ENCODE data around the gene RPS6KL1.

RPS6KL1 gene

GRCh38 chr14:74911704-74912103 lies 11.4 kb downstream of the RPS6KL1 start:
- no peak for DNase-seq (ENCODE audit: low spot score)

- no peak for DNase-seq (ENCODE audit: low spot score)
Observed at GRCh38 chr14:74911221-74911620, 11.8 kb downstream of the RPS6KL1 start.

- DNase-seq (ENCODE audit: low spot score), result no peak
Observed at GRCh38 chr14:74910556-74910955, 12.5 kb downstream of the RPS6KL1 start.

- no peak for DNase-seq (ENCODE audit: low spot score)
Observed at GRCh38 chr14:74909911-74910310, 13.1 kb downstream of the RPS6KL1 start.

GRCh38 chr14:74909501-74909900 lies 13.6 kb downstream of the RPS6KL1 start:
- no peak for DNase-seq (ENCODE audit: low spot score)

- DNase-seq (ENCODE audit: low spot score), result no peak
Observed at GRCh38 chr14:74908861-74909341, 14.2 kb downstream of the RPS6KL1 start.

- no peak for DNase-seq (ENCODE audit: low spot score)
Observed at GRCh38 chr14:74907744-74908143, 15.3 kb downstream of the RPS6KL1 start.

- no peak for DNase-seq (ENCODE audit: low spot score)
Observed at GRCh38 chr14:74906925-74907521, 16.0 kb downstream of the RPS6KL1 start.

- peak; percentile 75 for DNase-seq (ENCODE audit: low spot score)
Observed at GRCh38 chr14:74905595-74906142, 17.4 kb downstream of the RPS6KL1 start.

GRCh38 chr14:74904635-74905503 lies 18.2 kb downstream of the RPS6KL1 start:
- no peak for DNase-seq (ENCODE audit: low spot score)

GRCh38 chr14:74902941-74903705 lies 19.9 kb downstream of the RPS6KL1 start:
- no peak for DNase-seq (ENCODE audit: low spot score)

GRCh38 chr14:74898694-74899093 lies 24.4 kb downstream of the RPS6KL1 start:
- peak; percentile 58 for DNase-seq (ENCODE audit: low spot score)

GRCh38 chr14:74898083-74898482 lies 25.0 kb downstream of the RPS6KL1 start:
- no peak for DNase-seq (ENCODE audit: low spot score)

- DNase-seq (ENCODE audit: low spot score), result no peak
Observed at GRCh38 chr14:74897642-74898041, 25.4 kb downstream of the RPS6KL1 start.

- DNase-seq (ENCODE audit: low spot score), result no peak
Observed at GRCh38 chr14:74896400-74896799, 26.7 kb downstream of the RPS6KL1 start.

GRCh38 chr14:74893614-74894091 lies 29.4 kb downstream of the RPS6KL1 start:
- DNase-seq (ENCODE audit: low spot score), result no peak

GRCh38 chr14:74892745-74893144 lies 30.3 kb downstream of the RPS6KL1 start:
- DNase-seq (ENCODE audit: low spot score), result no peak

- DNase-seq (ENCODE audit: low spot score), result no peak
Observed at GRCh38 chr14:74891870-74892269, 31.2 kb downstream of the RPS6KL1 start.

- no peak for DNase-seq (ENCODE audit: low spot score)
Observed at GRCh38 chr14:74890262-74890661, 32.8 kb downstream of the RPS6KL1 start.

GRCh38 chr14:74888164-74889158 lies 34.6 kb downstream of the RPS6KL1 start:
- DNase-seq (ENCODE audit: low spot score), result no peak

- DNase-seq (ENCODE audit: low spot score), result no peak
Observed at GRCh38 chr14:74886001-74886400, 37.1 kb downstream of the RPS6KL1 start.
